ENCODE data around the gene SLC25A12.

- no peak for TF ChIP-seq CTCF (conservative IDR thresholded peaks at IDR 0.05; ENCODE audit: low read length)
- TF ChIP-seq EZH2phosphoT487 (IDR thresholded peaks at IDR 0.05; ENCODE audit: borderline replicate concordance, low read depth, low read length): no peak
Observed at GRCh38 chr2:171836146-171836910, 57.7 kb downstream of the SLC25A12 start.

Data from OCI-LY7 (cell line).